OCI-LY7 (cell line): Measurements from ENCODE around the gene GRAMD2B.

Experiments
- CTCF ChIP-seq: fragments of 200-600 bp; sonication (generic); conservative IDR thresholded peaks from 2 replicates; pipeline ENCODE4 v1.5.1; 2014; ENCODE audit warnings: mild to moderate bottlenecking, antibody characterized with exemption, low read length, moderate library complexity, mixed read lengths
- EZH2phosphoT487 ChIP-seq: fragments of 200-600 bp; sonication (generic); IDR thresholded peaks from 2 replicates; pipeline ENCODE4 v1.6.1; 2018; ENCODE audit warnings: low read depth, borderline replicate concordance, mild to moderate bottlenecking, mixed run types, antibody characterized with exemption, low read length, moderate library complexity, mixed read lengths

- TF ChIP-seq CTCF: no peak
- no peak for TF ChIP-seq EZH2phosphoT487
These were observed 28.0 kb upstream of the GRAMD2B start for GRCh38 chr5:126395198-126395597.
